K562 (cell line): Measurements from ENCODE around the gene PLD1. TPM values are rescaled to one million over a fixed set of nuclear protein-coding genes. Genes with fewer than 3 reads are reported as not detected.
"Not testable (repeated sequence)": the region's sequence is repeated elsewhere in the genome, so short reads cannot be mapped to it uniquely, and the experiment has no call there.

ENCODE experiments used
- ATAC-seq: fragments of 200-7000 bp; cut with Tn5 transposase; 3 replicates; pipeline ENCODE4 v1.9.1; 2020; ENCODE audit warnings: moderate library complexity
- BruUV-seq: library from RNA; stranded (reverse); fragments of 400-500 nt; replicated peaks from 2 replicates; lab custom pipeline; 2021; lab: Mats Ljungman, UMichigan
- CTCF ChIA-PET: fragments of 300-600 bp; formaldehyde crosslinking; extraction: SDS; loops from one replicate; lab custom pipeline; 2021; ENCODE audit warnings: low intra/inter-chr PET ratio; lab: Yijun Ruan, JAX
- POLR2A ChIA-PET: fragments of 300-600, 350-650 bp; sonication (Branson Sonifier 250); formaldehyde crosslinking; extraction: SDS; loops from one replicate; lab custom pipeline; 2021; ENCODE audit warnings: antibody characterized with exemption, inconsistent platforms; lab: Yijun Ruan, JAX
- DNase-seq, 4 experiments: peaks; one replicate each; pipeline versions ENCODE4 v3.0.0 to v3.0.0-alpha.2; 2011 to 2018; ENCODE audit warnings: low spot score in 3 of 4, mixed read lengths in 3 of 4; ENCODE audit errors: extremely low read depth in 1 of 4
- FAIRE-seq: peaks from 2 replicates; lab custom pipeline; 2011; peaks lifted over from hg19 to GRCh38; lab: Jason Lieb, UNC
- H2AFZ ChIP-seq: 2 replicates; pipeline ENCODE4 v1.6.0; 2011; ENCODE audit warnings: low read depth, low read length, control low read depth, inconsistent platforms
- H3K27ac ChIP-seq: fragments of 200-600 bp; 3 replicates; pipeline ENCODE4 v1.8.0; 2011; ENCODE audit warnings: low read depth, mild to moderate bottlenecking, control low read depth, inconsistent platforms, low read length, moderate library complexity, mixed read lengths; ENCODE audit errors: extremely low read depth
- H3K27me3 ChIP-seq, 2 experiments: fragments of 300-600 bp in 1 of 2; 2 replicates in 1 of 2; 3 replicates in 1 of 2; pipeline versions ENCODE4 v1.6.0 to v1.8.0; 2011; ENCODE audit warnings: inconsistent platforms in 2 of 2, low read length in 2 of 2, mild to moderate bottlenecking in 1 of 2, mixed read lengths in 1 of 2, moderate library complexity in 1 of 2; ENCODE audit not compliant: control insufficient read depth in 2 of 2, insufficient read depth in 2 of 2
- H3K36me3 ChIP-seq: fragments of 300-600 bp; 3 replicates; pipeline ENCODE4 v1.8.0; 2011; ENCODE audit warnings: mild to moderate bottlenecking, low read length, inconsistent platforms; ENCODE audit not compliant: control insufficient read depth, insufficient read depth
- H3K4me1 ChIP-seq, 2 experiments: fragments of 200-600 bp in 1 of 2; replicated peaks in 1 of 2; 2 replicates in 1 of 2; 3 replicates in 1 of 2; pipeline versions ENCODE4 v1.5.1 to v1.8.0; 2011; ENCODE audit warnings: inconsistent platforms in 2 of 2, low read length in 2 of 2, mild to moderate bottlenecking in 1 of 2, mixed read lengths in 1 of 2, moderate library complexity in 1 of 2; ENCODE audit not compliant: control insufficient read depth in 2 of 2, insufficient read depth in 2 of 2
- H3K4me2 ChIP-seq: 2 replicates; pipeline ENCODE4 v1.6.1; 2011; ENCODE audit warnings: low read length, control low read depth, inconsistent platforms, mixed read lengths; ENCODE audit not compliant: insufficient read depth
- H3K4me3 ChIP-seq: fragments of 200-600 bp; sonication (generic), shearing (Covaris generic); 2 replicates; pipeline ENCODE4 v1.5.1; 2016; ENCODE audit warnings: control low read depth, inconsistent platforms
- H3K79me2 ChIP-seq: fragments of 200-600 bp; 3 replicates; pipeline ENCODE4 v1.8.0; 2011; ENCODE audit warnings: low read length, inconsistent platforms; ENCODE audit not compliant: control insufficient read depth, insufficient read depth
- H3K9ac ChIP-seq, 2 experiments: 2 replicates each; pipeline versions ENCODE4 v1.6.0 to v1.6.1; 2011; ENCODE audit warnings: low read depth in 2 of 2, low read length in 2 of 2, control low read depth in 1 of 2, inconsistent platforms in 1 of 2, mild to moderate bottlenecking in 1 of 2, mixed read lengths in 1 of 2; ENCODE audit not compliant: insufficient read depth in 1 of 2
- H3K9me1 ChIP-seq: one replicate; pipeline ENCODE4 v1.6.0; 2011; ENCODE audit warnings: inconsistent platforms, mild to moderate bottlenecking, low read length, moderate library complexity; ENCODE audit not compliant: control insufficient read depth, insufficient read depth
- H3K9me3 ChIP-seq: replicated peaks from 2 replicates; pipeline ENCODE4 v1.5.1; 2011; ENCODE audit warnings: low read depth, low read length, inconsistent platforms; ENCODE audit not compliant: control insufficient read depth, insufficient read depth
- H4K20me1 ChIP-seq: replicated peaks from 2 replicates; pipeline ENCODE4 v1.6.1; 2011; ENCODE audit warnings: low read length, inconsistent platforms, mixed read lengths; ENCODE audit not compliant: control insufficient read depth, insufficient read depth
- C11orf30 ChIP-seq: fragments of 450-650 bp; IDR thresholded peaks from 2 replicates; pipeline ENCODE4 v1.6.1; 2016; ENCODE audit warnings: low read depth, mild to moderate bottlenecking
- MAFG ChIP-seq: fragments of 450-650 bp; conservative IDR thresholded peaks from 2 replicates; pipeline ENCODE4 v1.6.1; 2016; ENCODE audit warnings: missing genetic modification characterization, missing compliant biosample characterization
- NFYB ChIP-seq: IDR thresholded peaks from 2 replicates; pipeline ENCODE4 v1.6.1; 2011; ENCODE audit warnings: mild to moderate bottlenecking, moderate library complexity; ENCODE audit not compliant: insufficient read length; ENCODE audit errors: extremely low read depth
- ZNF316 ChIP-seq: fragments of 450-650 bp; IDR thresholded peaks from 2 replicates; pipeline ENCODE4 v1.6.1; 2016
- WGBS: fragments of 100-300 bp; shearing (Covaris generic); methylation state at CpG from one replicate; pipeline ENCODE4 v1.1.6; 2016; ENCODE audit warnings: low coverage, mixed read lengths; ENCODE audit not compliant: insufficient coverage; ENCODE audit errors: missing lambda C conversion rate; 5-methylcytosine and 5-hydroxymethylcytosine counted together
- in situ Hi-C: fragments of 300-500 bp; cut with MboI; formaldehyde crosslinking; loops from 4 replicates; pipeline ENCODE4 v1.15.0; 2018; ENCODE audit warnings: inconsistent platforms, mixed read lengths
- intact Hi-C: fragments of 100-400 bp; cut with micrococcal nuclease; formaldehyde crosslinking; loops from 2 replicates; pipeline ENCODE4 v1.14.2; 2022
- polyA plus RNA-seq, 8 experiments: library from polyadenylated mRNA; depleted of rRNA in 4 of 8; stranded (reverse) in 5 of 8; unstranded in 3 of 8; fragments of >200 nt; fragmentation: Nextera tagmentation in 2 of 8; fragmentation: Illumina TruSeq in 1 of 8; extraction: Ambion mirVana in 2 of 8; extraction: Trizol in 1 of 8; gene quantifications; 2 replicates each; pipeline versions ENCODE4 v1.2.1 to v1.2.3, GENCODE V29; 2011 to 2014; ENCODE audit warnings: inconsistent platforms in 1 of 8, missing spikeins in 1 of 8
- total RNA-seq, 7 experiments: library from RNA; depleted of rRNA in 6 of 7; stranded (reverse); fragments of >200 nt in 6 of 7; fragmentation: Illumina TruSeq in 2 of 7; extraction: Trizol in 2 of 7; gene quantifications; 2 replicates each; pipeline versions ENCODE4 v1.2.1 to v1.2.3, GENCODE V29; 2011 to 2021; ENCODE audit warnings: low replicate concordance in 1 of 7

Gene PLD1
- total and polyA plus RNA-seq, 9 of the 15 experiments (the other 6 are each of a cell fraction or from before 2014, with no cell fraction given) = 8.4 to 26.1 (median 18.6) TPM

DNA sequence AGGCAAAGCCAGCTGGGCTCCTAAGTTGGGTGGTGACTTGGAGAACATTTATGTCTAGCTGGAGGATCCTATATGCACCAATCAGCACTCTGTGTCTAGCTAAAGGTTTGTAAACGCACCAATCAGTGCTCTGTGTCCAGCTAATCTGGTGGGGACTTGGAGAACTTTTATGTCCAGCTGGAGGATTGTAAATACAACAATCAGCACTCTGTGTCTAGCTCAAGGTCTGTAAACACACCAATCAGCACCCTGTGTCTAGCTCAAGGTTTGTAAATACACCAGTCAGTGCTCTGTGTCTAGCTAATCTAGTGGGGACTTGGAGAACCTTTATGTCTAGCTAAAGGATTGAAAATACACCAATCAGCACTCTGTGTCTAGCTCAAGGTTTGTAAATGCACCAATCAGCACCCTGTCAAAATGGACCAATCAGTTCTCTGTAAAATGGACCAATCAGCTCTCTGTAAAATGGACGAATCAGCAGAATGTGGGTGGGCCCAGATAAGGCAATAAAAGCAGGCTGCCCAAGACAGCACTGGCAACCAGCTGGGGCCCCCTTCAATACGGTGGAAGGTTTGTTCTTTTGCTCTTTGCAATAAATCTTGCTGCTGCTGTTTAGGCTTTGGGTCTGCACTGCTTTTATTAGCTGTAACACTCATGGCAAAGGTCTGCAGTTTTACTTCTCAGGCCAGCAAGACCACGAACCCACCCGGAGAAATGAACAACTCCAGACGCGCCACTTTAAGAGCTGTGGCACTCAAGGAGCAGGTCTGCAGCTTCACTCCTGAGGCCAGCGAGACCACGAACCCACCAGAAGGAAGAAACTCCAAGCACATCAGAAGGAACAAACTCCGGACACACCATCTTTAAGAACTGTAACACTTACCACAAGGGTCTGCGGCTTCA, 63.7 kb downstream of the PLD1 start:
- intact Hi-C loops = not testable (repeated sequence)
- TF ChIP-seq C11orf30 (peak; percentile 65), MAFG (0 out of 2 replicates have a peak, but pooled peaks have one; percentile 10), NFYB (peak; percentile 42), ZNF316 (peak; percentile 84)
- TF ChIP-seq, all 486 proteins: peak for 4; not testable (repeated sequence) for 482
- H3K4me1 ChIP-seq = peaks cover 0 to 12% of the 10 kb centered on the region in 2 experiments; a peak in 4 of 5 replicates
- H3K4me2 ChIP-seq, H2AFZ ChIP-seq, H3K36me3 ChIP-seq, H3K9me3 ChIP-seq, H3K4me3 ChIP-seq, H3K9me1 ChIP-seq, H4K20me1 ChIP-seq, H3K27me3 ChIP-seq, in situ Hi-C loops, H3K27ac ChIP-seq, ATAC-seq, DNase-seq, H3K9ac ChIP-seq, BruUV-seq, H3K79me2 ChIP-seq, FAIRE-seq: not testable (repeated sequence)
- 85% methylated on average over 11 of the region's 11 CpGs for WGBS
- POLR2A ChIA-PET = interaction anchor here (0.7 kb wide), 1 partner anchor 8 kb away, joined by 3 read pairs; no protein-coding TSS in a partner anchor
- CTCF ChIA-PET = interaction anchor here (0.6 kb wide), 1 partner anchor 42 kb away, joined by 3 read pairs; no protein-coding TSS in a partner anchor
